Effector memory CD8-positive, alpha-beta T cell (primary cell): ENCODE data around the gene ARID2.

ENCODE experiments used
- ATAC-seq: fragments of 150-1000 bp; cut with Tn5 transposase; replicated peaks from 2 replicates; pipeline ENCODE4 v1.10.0; 2021; ENCODE audit warnings: mild to moderate bottlenecking, moderate library complexity
- DNase-seq, 3 experiments: peaks; one replicate each; pipeline ENCODE4 v3.0.0; 2021
- H3K27ac Mint-ChIP-seq, 2 donors: one replicate each; pipeline ENCODE4 v1.8.0; 2022; ENCODE audit warnings: mild to moderate bottlenecking in 2 of 2, mixed read lengths in 2 of 2, moderate library complexity in 2 of 2
- H3K27me3 Mint-ChIP-seq, 2 donors: one replicate each; pipeline ENCODE4 v1.8.0; 2022; ENCODE audit warnings: mixed read lengths in 2 of 2
- H3K36me3 Mint-ChIP-seq: one replicate; pipeline ENCODE4 v1.8.0; 2022; ENCODE audit warnings: mild to moderate bottlenecking, moderate library complexity, mixed read lengths; ENCODE audit not compliant: insufficient read depth
- H3K4me1 Mint-ChIP-seq, 2 donors: one replicate each; pipeline ENCODE4 v1.8.0; 2022; ENCODE audit warnings: low read depth in 2 of 2, mixed read lengths in 2 of 2
- H3K4me3 Mint-ChIP-seq, 2 donors: one replicate each; pipeline ENCODE4 v1.8.0; 2022; ENCODE audit warnings: mild to moderate bottlenecking in 2 of 2, mixed read lengths in 2 of 2, moderate library complexity in 2 of 2
- H3K9me3 Mint-ChIP-seq, 2 donors: one replicate each; pipeline ENCODE4 v1.8.0; 2022; ENCODE audit warnings: mixed read lengths in 2 of 2

ARID2 gene

GRCh38 chr12:45727980-45728629 lies 1.4 kb upstream of the ARID2 start:
- ATAC-seq = no peak

GRCh38 chr12:45728630-45729232 lies 775 bp upstream of the ARID2 start:
- Mint-ChIP-seq H3K27me3 (no peaks in the 10 kb centered on the region), H3K36me3 (peaks cover 45% of the 10 kb centered on the region), H3K9me3 (no peaks in the 10 kb centered on the region), H3K27ac (peak overlapping the region; percentile 91 to 99), H3K4me1 (peaks cover 25 to 46% of the 10 kb centered on the region in 2 donors), H3K4me3 (peak overlapping the region; percentile 90 to 100)
- DNase-seq = peak; percentile 97 to 98 (median 98)
- peak; percentile 70 for ATAC-seq

More at GRCh38 chr12:45727980-45728629, 1.4 kb upstream of the ARID2 start:
- H3K4me1 Mint-ChIP-seq = peaks cover 23 to 44% of the 10 kb centered on the region in 2 donors
- peak overlapping the region; percentile 90 to 100 for H3K4me3 Mint-ChIP-seq
- peak overlapping the region; percentile 91 to 99 for H3K27ac Mint-ChIP-seq
- H3K36me3 Mint-ChIP-seq = peaks cover 45% of the 10 kb centered on the region
- H3K9me3 Mint-ChIP-seq = no peaks in the 10 kb centered on the region
- no peaks in the 10 kb centered on the region for H3K27me3 Mint-ChIP-seq
- DNase-seq = peak in 1 of 3 experiments; percentile 4

GRCh38 chr12:45730084-45730347 lies 510 bp downstream of the ARID2 start:
- ATAC-seq = no peak
- Mint-ChIP-seq H3K4me3 (peak overlapping the region; percentile 90 to 100), H3K27me3 (no peaks in the 10 kb centered on the region), H3K36me3 (peaks cover 53% of the 10 kb centered on the region), H3K9me3 (no peaks in the 10 kb centered on the region), H3K27ac (peak overlapping the region; percentile 91 to 99), H3K4me1 (peaks cover 30 to 47% of the 10 kb centered on the region in 2 donors)
- DNase-seq = peak in 1 of 3 experiments; percentile 35

GRCh38 chr12:45730348-45731189 lies 1.1 kb downstream of the ARID2 start:
- Mint-ChIP-seq H3K36me3 (peaks cover 53% of the 10 kb centered on the region), H3K4me1 (peaks cover 33 to 47% of the 10 kb centered on the region in 2 donors), H3K4me3 (peak overlapping the region; percentile 90 to 100), H3K9me3 (no peaks in the 10 kb centered on the region), H3K27me3 (no peaks in the 10 kb centered on the region), H3K27ac (peak overlapping the region; percentile 91 to 99)
- DNase-seq = peak; percentile 53 to 61 (median 53)
- ATAC-seq = peak; percentile 4

DNA sequence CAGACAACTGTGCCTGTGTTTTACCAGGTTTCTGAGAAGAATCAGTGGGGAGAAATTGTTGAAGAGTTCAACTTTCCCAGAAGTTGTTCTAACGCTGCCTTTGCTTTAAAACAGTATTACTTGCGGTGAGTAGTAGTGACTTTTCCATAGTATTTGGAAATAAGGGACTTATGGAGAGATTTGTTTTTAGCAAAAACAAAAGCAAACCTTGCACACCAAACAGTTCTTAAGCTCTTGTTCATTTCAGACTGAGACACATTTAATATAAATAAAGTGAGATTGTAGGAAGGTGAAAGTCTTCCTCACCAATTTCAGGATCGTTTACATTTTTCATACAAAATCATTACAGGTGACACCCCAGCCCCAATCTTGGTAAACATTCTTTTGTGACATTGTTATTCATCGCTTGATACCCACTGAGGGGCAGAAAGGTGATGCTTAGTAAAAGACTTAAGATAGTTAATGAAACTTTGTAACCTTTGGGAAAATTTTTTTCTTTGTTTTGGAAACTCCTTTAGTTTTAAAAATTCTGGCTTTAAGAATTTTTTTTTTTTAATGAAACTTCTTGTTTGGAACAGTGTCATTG lies 1.8 kb downstream of the ARID2 start:
- peaks cover 34 to 48% of the 10 kb centered on the region in 2 donors for H3K4me1 Mint-ChIP-seq
- H3K36me3 Mint-ChIP-seq = peaks cover 56% of the 10 kb centered on the region
- ATAC-seq (no peak), DNase-seq (no peak)
- no peaks in the 10 kb centered on the region for H3K9me3 Mint-ChIP-seq
- H3K4me3 Mint-ChIP-seq = peak overlapping the region; percentile 90 to 100
- H3K27ac Mint-ChIP-seq = peak overlapping the region; percentile 91 to 99
- H3K27me3 Mint-ChIP-seq = no peaks in the 10 kb centered on the region

- H3K4me3 Mint-ChIP-seq = peak overlapping the region; percentile 81 to 90
- peaks cover 49% of the 10 kb centered on the region for H3K36me3 Mint-ChIP-seq
- peaks cover 33 to 46% of the 10 kb centered on the region in 2 donors for H3K4me1 Mint-ChIP-seq
- DNase-seq (no peak), ATAC-seq (no peak)
- no peaks in the 10 kb centered on the region for H3K9me3 Mint-ChIP-seq
- no peaks in the 10 kb centered on the region for H3K27me3 Mint-ChIP-seq
- H3K27ac Mint-ChIP-seq = peak overlapping the region; percentile 94 to 99
Observed at GRCh38 chr12:45732250-45732649, 2.7 kb downstream of the ARID2 start.

- H3K27me3 Mint-ChIP-seq = no peaks in the 10 kb centered on the region
- peak overlapping the region; percentile 36 to 90 for H3K4me3 Mint-ChIP-seq
- DNase-seq = no peak
- ATAC-seq = no peak
- H3K9me3 Mint-ChIP-seq = no peaks in the 10 kb centered on the region
- H3K36me3 Mint-ChIP-seq = peaks cover 42% of the 10 kb centered on the region
- H3K27ac Mint-ChIP-seq = peak overlapping the region; percentile 88 to 99
- H3K4me1 Mint-ChIP-seq = peaks cover 27 to 45% of the 10 kb centered on the region in 2 donors
Observed at GRCh38 chr12:45732936-45733335, 3.4 kb downstream of the ARID2 start.

DNA sequence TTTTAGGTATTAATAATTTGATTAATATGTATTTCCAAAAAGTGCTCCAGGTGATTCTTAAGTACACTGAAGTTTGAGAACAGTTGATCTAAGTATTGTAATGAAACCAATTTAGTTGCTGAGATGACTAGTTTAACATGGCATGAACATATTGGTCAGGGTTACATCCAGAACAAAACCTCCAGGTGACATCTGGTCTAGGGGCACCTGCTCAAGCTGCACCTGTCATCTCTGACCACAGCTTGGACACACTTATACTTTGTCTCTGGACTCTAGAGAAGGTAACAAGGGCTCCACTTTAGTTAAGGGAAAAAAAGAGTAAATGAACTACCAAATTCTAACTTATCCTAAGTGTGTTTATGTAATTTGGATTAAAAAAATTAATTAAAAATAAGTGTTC lies 8.1 kb downstream of the ARID2 start:
- Mint-ChIP-seq H3K9me3 (no peaks in the 10 kb centered on the region), H3K4me1 (peaks cover 29 to 51% of the 10 kb centered on the region in 2 donors), H3K4me3 (no peak overlapping the region), H3K27ac (no peak overlapping the region), H3K27me3 (no peaks in the 10 kb centered on the region), H3K36me3 (peaks cover 13% of the 10 kb centered on the region)
- DNase-seq = no peak
- no peak for ATAC-seq

- ATAC-seq = no peak
- Mint-ChIP-seq H3K9me3 (no peaks in the 10 kb centered on the region), H3K4me3 (no peak overlapping the region), H3K27me3 (no peaks in the 10 kb centered on the region), H3K36me3 (peaks cover 4% of the 10 kb centered on the region), H3K27ac (no peak overlapping the region), H3K4me1 (peaks cover 12 to 42% of the 10 kb centered on the region in 2 donors)
- no peak for DNase-seq
Observed at GRCh38 chr12:45742590-45742989, 13.1 kb downstream of the ARID2 start.

DNA sequence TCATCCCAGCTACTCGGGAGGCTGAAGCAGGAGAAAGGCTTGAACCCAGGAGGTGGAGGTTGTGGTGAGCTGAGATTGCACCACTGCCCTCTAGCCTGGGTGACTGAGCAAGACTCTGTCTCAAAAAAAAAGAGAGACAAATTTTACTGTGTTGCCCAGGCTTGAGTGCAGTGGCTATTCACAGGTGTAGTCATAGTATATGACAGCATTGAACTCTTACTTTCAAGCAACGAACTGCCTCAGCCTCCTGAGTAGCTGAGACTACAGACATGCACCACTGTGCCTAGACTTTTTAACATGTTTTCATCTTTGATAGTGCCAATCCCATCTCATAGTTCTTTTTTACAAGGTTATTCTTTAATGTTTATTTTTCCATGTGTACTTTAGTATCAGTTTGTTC lies 13.7 kb downstream of the ARID2 start:
- Mint-ChIP-seq H3K27ac (no peak overlapping the region), H3K36me3 (peaks cover 4% of the 10 kb centered on the region), H3K9me3 (no peaks in the 10 kb centered on the region), H3K4me3 (no peak overlapping the region), H3K4me1 (peaks cover 12 to 47% of the 10 kb centered on the region in 2 donors), H3K27me3 (no peaks in the 10 kb centered on the region)
- ATAC-seq = no peak
- no peak for DNase-seq

DNA sequence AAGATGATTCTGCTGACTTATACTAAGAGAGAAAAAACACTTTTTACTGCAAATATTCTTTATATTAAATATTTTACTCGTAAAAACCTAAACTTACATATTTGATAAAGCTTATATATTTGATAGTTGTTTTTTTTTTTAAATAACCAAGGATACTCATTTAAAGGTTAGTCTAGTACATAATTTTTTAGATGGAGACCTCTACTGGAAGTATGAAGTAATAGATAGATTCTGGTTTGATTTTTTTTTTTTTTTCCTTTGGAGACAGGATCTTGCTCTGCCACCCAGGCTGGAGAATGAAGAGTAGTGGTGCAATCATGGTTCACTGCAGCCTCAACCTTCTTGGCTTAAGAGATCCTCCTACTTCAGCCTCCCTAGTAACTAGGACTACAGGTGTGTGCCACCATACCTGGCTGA lies 16.4 kb downstream of the ARID2 start:
- peaks cover 4% of the 10 kb centered on the region for H3K36me3 Mint-ChIP-seq

DNA sequence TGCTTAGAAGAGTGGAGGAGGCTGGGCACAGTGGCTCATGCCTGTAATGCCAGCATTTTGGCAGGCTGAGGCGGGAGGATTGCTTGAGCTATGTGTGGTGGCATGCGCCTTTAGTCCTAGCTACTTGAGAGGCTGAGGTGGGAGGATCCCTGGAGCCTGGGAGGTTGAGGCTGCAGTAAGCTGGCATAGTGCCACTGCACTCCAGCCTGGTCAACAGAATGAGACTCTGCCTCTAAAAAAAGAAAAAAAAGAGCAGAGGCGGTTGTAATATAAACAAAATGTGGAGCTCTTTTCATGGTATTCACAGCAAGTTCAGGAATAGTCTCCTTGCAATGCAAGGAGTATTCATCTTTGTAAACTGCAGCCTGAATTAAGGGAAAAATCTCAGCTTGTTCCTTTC lies 27.2 kb downstream of the ARID2 start:
- Mint-ChIP-seq H3K4me1 (peaks cover 31 to 57% of the 10 kb centered on the region in 2 donors), H3K9me3 (no peaks in the 10 kb centered on the region), H3K27ac (peak overlapping the region; percentile 13 to 64), H3K36me3 (peaks cover 32% of the 10 kb centered on the region), H3K27me3 (no peaks in the 10 kb centered on the region), H3K4me3 (no peak overlapping the region)
- DNase-seq = no peak
- no peak for ATAC-seq

More for the DNA sequence above, 16.4 kb downstream of the ARID2 start:
- DNase-seq (no peak), ATAC-seq (peak; percentile 74)
- Mint-ChIP-seq H3K4me1 (peaks cover 18 to 55% of the 10 kb centered on the region in 2 donors), H3K4me3 (no peak overlapping the region), H3K27me3 (no peaks in the 10 kb centered on the region), H3K27ac (no peak overlapping the region), H3K9me3 (no peaks in the 10 kb centered on the region)

DNA sequence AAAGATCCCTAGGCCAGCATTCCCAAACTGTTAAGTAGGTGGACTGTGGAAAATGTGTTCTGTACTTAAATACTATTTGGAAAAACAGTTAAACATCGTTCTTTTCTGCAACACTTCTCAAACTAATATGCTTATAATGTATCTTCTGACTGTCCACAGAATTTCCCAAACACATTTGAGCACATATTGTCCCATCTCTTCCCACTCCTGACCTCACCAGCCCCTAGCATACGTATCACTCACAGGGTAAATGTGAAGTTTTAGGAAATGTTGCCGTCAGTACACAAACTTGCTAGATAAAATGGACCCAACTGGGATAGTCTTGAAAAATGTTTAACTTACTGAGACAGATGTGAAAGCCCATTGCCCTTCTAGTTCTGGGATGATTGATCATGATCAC lies 27.7 kb downstream of the ARID2 start:
- Mint-ChIP-seq H3K4me1 (peaks cover 34 to 60% of the 10 kb centered on the region in 2 donors), H3K27me3 (no peaks in the 10 kb centered on the region), H3K27ac (no peak overlapping the region), H3K9me3 (no peaks in the 10 kb centered on the region), H3K36me3 (peaks cover 32% of the 10 kb centered on the region), H3K4me3 (no peak overlapping the region)
- ATAC-seq (no peak), DNase-seq (no peak)
